Measurements from ENCODE around the gene DOP1A. TPM values are rescaled to one million over a fixed set of nuclear protein-coding genes. Genes with fewer than 3 reads are reported as not detected.

The DOP1A gene
- total and polyA plus RNA-seq, 2 of the 13 experiments (the other 11 are each of a cell fraction or from before 2014, with no cell fraction given), result 5.2 to 16.7 TPM

GRCh38 chr6:83151114-83151513, 83.6 kb downstream of the DOP1A start:
- no peaks in the 10 kb centered on the region for H3K4me1 ChIP-seq (ENCODE audit: insufficient read depth, low read length)
- H4K20me1 ChIP-seq (ENCODE audit: insufficient read depth, low read length), result no peaks in the 10 kb centered on the region
- no peak overlapping the region for H3K9ac ChIP-seq (ENCODE audit: insufficient read depth, low read depth, low read length)
- CTCF ChIA-PET (ENCODE audit: low intra/inter-chr PET ratio, low total read pairs), result no interaction called here
- DNase-seq (ENCODE audit: low spot score) (no peak), FAIRE-seq (no peak), ATAC-seq (no peak)
- no peak for TF ChIP-seq ZNF660 (CRISPR knock-in tag; IDR thresholded peaks at IDR 0.05; ENCODE audit: borderline replicate concordance, low read depth)
- no peak for TF ChIP-seq RXRA (CRISPR knock-in tag; IDR thresholded peaks at IDR 0.05)
- no peak for TF ChIP-seq ZKSCAN1 (IDR thresholded peaks at IDR 0.05; ENCODE audit: low read length)
- no peak for TF ChIP-seq ZNF652 (CRISPR knock-in tag; IDR thresholded peaks at IDR 0.05; ENCODE audit: borderline replicate concordance, low read depth)
- TF ChIP-seq LCORL (IDR thresholded peaks at IDR 0.05), result no peak
- no peak for TF ChIP-seq LCORL (CRISPR knock-in tag; IDR thresholded peaks at IDR 0.05)
- TF ChIP-seq TARDBP (CRISPR knock-in tag; IDR thresholded peaks at IDR 0.05), result no peak
- no peak for TF ChIP-seq ZNF580 (CRISPR knock-in tag; IDR thresholded peaks at IDR 0.05; ENCODE audit: borderline replicate concordance, low read depth)
- no peak for TF ChIP-seq EHMT2 (IDR thresholded peaks at IDR 0.05; ENCODE audit: borderline replicate concordance, low read depth, low read length)
- TF ChIP-seq ZBTB26 (CRISPR knock-in tag; IDR thresholded peaks at IDR 0.05; ENCODE audit: borderline replicate concordance), result no peak
- TF ChIP-seq ZNF224 (CRISPR knock-in tag; IDR thresholded peaks at IDR 0.05), result no peak
- no peak for TF ChIP-seq BHLHE40 (IDR thresholded peaks at IDR 0.05; ENCODE audit: low read length)
- no peak for TF ChIP-seq TEAD2 (CRISPR knock-in tag; IDR thresholded peaks at IDR 0.05)
- TF ChIP-seq ZNF10 (CRISPR knock-in tag; IDR thresholded peaks at IDR 0.05; ENCODE audit: borderline replicate concordance, low read depth), result no peak
- TF ChIP-seq ZBTB2 (CRISPR knock-in tag; IDR thresholded peaks at IDR 0.05; ENCODE audit: low read depth), result no peak
- TF ChIP-seq HNRNPK (IDR thresholded peaks at IDR 0.05; ENCODE audit: low read depth, low read length, poor library complexity, severe bottlenecking), result no peak
- no peak for TF ChIP-seq PRDM10 (CRISPR knock-in tag; IDR thresholded peaks at IDR 0.05; ENCODE audit: low read depth)
- no peak for TF ChIP-seq HNRNPL (IDR thresholded peaks at IDR 0.05; ENCODE audit: low read depth, low read length)
- no peak for TF ChIP-seq HNRNPLL (IDR thresholded peaks at IDR 0.05; ENCODE audit: low read depth, low read length, poor library complexity, severe bottlenecking)
- no peaks in the 10 kb centered on the region for H3K27me3 ChIP-seq (ENCODE audit: control insufficient read depth in 1 of 2, insufficient read depth in 2 of 2, low read length in 2 of 2)
- H3K9me3 ChIP-seq (ENCODE audit: low read length), result no peaks in the 10 kb centered on the region
- peaks cover 0 to 8% of the 10 kb centered on the region in 2 experiments; a peak in 1 of 5 replicates for H3K36me3 ChIP-seq (replicated peaks in 1 of 2; ENCODE audit: control insufficient read depth in 1 of 2, insufficient read depth in 2 of 2, low read length in 2 of 2)
- WGBS (ENCODE audit: low lambda C conversion rate), result 100% methylated on average over 2 of the region's 2 CpGs
- POLR2A ChIA-PET, result no interaction called here
- no peak overlapping the region for H3K4me2 ChIP-seq (ENCODE audit: low read depth, low read length)
- in situ Hi-C loops (cut with HindIII; ENCODE audit: extremely low pct_ligation_motif_present, low pct_unique_long_range_greater_than_20kb) (no loop called here), intact Hi-C loops (cut with micrococcal nuclease; ENCODE audit: unreplicated experiment) (no loop called here)
- H3K4me3 ChIP-seq (replicated peaks in 1 of 3; ENCODE audit: insufficient read depth in 1 of 3, low read depth in 2 of 3, low read length in 3 of 3), result no peak overlapping the region
- no peaks in the 10 kb centered on the region for H3K79me2 ChIP-seq (ENCODE audit: insufficient read depth, low read length)
- BruUV-seq (replicated peaks), result no TSS peak
- H3K27ac ChIP-seq (ENCODE audit: extremely low read length, insufficient read depth, low read length), result no peak overlapping the region
- H2AFZ ChIP-seq (ENCODE audit: low read length), result no peak overlapping the region
